ENCODE results near the gene ACAP3. TPM values are rescaled to one million over a fixed set of nuclear protein-coding genes. Genes with fewer than 3 reads are reported as not detected.

ACAP3 gene
- total and polyA plus RNA-seq, 10 donors, result 12.6 to 89.7 (median 41.5) TPM

DNA sequence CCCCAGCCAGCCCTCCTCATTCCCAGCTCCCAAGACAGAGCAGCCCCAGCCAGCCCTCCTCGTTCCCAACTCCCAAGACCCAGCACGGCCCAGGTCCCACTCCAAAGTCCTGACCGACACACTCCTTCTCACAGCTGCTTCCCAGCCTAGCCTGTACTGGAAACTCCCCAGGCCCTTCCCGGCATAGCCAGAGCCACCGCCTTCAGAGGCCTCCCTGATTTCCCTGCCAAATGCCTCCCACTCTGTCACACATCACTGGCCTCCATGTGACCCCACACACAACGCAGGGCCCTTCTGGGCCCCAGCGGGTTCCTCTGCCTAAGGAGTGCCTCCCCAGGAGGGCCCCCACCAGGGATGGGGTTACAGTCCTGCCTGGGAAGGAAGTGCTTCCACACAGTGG, 36.9 kb downstream of the ACAP3 start:
- Histone ChIP-seq H3K4me1 (peaks cover 26 to 77% (median 56%) of the 10 kb centered on the region in 6 donors), H3K9me3 (no peaks in the 10 kb centered on the region), H3K4me3 (peak overlapping the region in 1 of 8 donors; percentile 21), H3K36me3 (peaks cover 0 to 58% (median 24%) of the 10 kb centered on the region in 6 donors), H3K27me3 (replicated peaks in 1 of 7) (no peaks in the 10 kb centered on the region), H3K27ac (peak overlapping the region in 6 of 8 donors; percentile 3 to 46 (median 31))
- TF ChIP-seq POLR2A (IDR thresholded peaks at IDR 0.05) (no peak), POLR2AphosphoS5 (IDR thresholded peaks at IDR 0.05) (peak in 2 of 3 donors; percentile 31)
- 60 to 85% (median 78%) methylated on average over 7 of the region's 7 CpGs for WGBS, 5 donors
- DNase-seq, result peak; percentile 72
- intact Hi-C loops (cut with DNase I; ENCODE audit: low total_unique reads), result no loop called here

DNA sequence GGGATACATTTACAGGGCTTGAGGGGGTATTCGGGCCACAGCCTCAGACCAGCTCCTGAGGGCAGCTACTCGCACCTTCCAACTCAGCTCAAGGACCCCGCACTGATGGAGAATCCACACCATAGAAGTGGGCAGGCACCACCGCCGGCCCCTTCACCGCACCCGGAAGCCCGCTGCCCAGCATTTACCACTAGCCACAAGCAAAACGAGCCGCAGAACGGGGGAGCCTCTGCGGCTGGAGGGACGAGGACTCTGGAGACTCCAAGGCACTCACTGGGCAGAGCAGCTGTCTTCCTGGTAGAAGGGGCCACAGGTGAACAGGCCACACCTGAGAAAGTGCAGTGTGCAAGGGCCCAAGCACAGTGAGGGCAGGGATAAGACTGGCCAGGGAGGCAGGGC, 39.4 kb downstream of the ACAP3 start:
- H3K4me3 ChIP-seq, result no peak overlapping the region
- WGBS, 5 donors, result 90 to 98% (median 96%) methylated on average over 9 to 13 of the region's 13 CpGs
- peaks cover 0 to 84% (median 45%) of the 10 kb centered on the region in 6 donors for H3K36me3 ChIP-seq

DNA sequence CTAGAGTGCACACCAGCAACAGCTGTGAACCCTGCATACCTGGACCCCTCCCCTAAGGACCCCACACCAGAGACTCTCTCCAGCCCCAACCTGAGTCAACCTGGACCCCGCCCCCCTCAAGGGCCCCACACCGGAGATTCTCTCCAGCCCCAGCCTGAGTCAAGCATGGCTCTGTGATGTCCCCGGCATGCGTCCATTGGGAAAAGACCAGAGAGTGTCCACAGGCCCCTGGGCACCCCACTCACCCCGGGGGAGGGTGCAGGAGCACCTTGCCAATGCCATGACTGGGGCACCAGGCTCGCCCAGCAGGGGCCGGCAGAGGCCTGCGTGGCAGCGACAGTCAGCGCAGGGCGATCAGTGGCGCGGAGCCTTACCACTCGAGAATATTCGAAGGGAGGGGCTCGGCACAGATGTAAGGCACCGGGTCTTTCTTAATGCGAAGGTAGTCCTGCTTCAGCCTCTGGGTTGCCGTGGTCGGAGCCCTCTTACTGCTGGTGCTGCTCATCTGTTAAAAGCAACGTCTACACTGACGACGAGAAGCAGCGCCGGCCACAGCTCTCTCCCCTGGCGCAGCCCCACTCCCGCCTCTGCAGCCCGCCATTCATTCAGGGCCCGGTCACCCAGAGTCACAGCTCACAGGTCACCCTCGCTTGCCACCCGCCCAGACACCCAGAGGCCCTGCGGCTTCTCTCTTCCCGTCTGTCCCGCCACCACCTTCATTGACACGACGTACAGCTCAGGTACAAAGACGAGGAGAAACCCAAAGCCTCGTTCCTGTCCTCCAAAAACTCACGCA, 40.0 kb downstream of the ACAP3 start:
- no peak for DNase-seq
- WGBS, 5 donors, result 93 to 97% (median 95%) methylated on average over 34 to 39 of the region's 39 CpGs
- Histone ChIP-seq H3K36me3 (peaks cover 0 to 90% (median 51%) of the 10 kb centered on the region in 6 donors), H3K27ac (no peak overlapping the region), H3K27me3 (replicated peaks in 1 of 7) (no peaks in the 10 kb centered on the region), H3K9me3 (no peaks in the 10 kb centered on the region), H3K4me1 (peaks cover 26 to 78% (median 45%) of the 10 kb centered on the region in 6 donors), H3K4me3 (no peak overlapping the region)
- TF ChIP-seq POLR2AphosphoS5 (IDR thresholded peaks at IDR 0.05) (peak in 2 of 3 donors; percentile 7 to 46), POLR2A (IDR thresholded peaks at IDR 0.05) (no peak)
- intact Hi-C loops (cut with DNase I; ENCODE audit: low total_unique reads), result no loop called here

More for the DNA sequence above, 39.4 kb downstream of the ACAP3 start:
- H3K27me3 ChIP-seq (replicated peaks in 1 of 7), result no peaks in the 10 kb centered on the region
- no peak for TF ChIP-seq POLR2A (IDR thresholded peaks at IDR 0.05)
- peak in 1 of 3 donors; percentile 50 for TF ChIP-seq POLR2AphosphoS5 (IDR thresholded peaks at IDR 0.05)
- TF ChIP-seq, protein P1, sequence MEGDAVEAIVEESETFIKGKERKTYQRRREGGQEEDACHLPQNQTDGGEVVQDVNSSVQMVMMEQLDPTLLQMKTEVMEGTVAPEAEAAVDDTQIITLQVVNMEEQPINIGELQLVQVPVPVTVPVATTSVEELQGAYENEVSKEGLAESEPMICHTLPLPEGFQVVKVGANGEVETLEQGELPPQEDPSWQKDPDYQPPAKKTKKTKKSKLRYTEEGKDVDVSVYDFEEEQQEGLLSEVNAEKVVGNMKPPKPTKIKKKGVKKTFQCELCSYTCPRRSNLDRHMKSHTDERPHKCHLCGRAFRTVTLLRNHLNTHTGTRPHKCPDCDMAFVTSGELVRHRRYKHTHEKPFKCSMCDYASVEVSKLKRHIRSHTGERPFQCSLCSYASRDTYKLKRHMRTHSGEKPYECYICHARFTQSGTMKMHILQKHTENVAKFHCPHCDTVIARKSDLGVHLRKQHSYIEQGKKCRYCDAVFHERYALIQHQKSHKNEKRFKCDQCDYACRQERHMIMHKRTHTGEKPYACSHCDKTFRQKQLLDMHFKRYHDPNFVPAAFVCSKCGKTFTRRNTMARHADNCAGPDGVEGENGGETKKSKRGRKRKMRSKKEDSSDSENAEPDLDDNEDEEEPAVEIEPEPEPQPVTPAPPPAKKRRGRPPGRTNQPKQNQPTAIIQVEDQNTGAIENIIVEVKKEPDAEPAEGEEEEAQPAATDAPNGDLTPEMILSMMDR (IDR thresholded peaks at IDR 0.05 in 8 of 11, conservative IDR thresholded peaks at IDR 0.05 in 3 of 11), result no peak
- intact Hi-C loops (cut with DNase I; ENCODE audit: low total_unique reads), result no loop called here
- DNase-seq, result no peak
- H3K9me3 ChIP-seq, result no peaks in the 10 kb centered on the region
- H3K27ac ChIP-seq, result no peak overlapping the region
- peaks cover 26 to 80% (median 48%) of the 10 kb centered on the region in 6 donors for H3K4me1 ChIP-seq

DNA sequence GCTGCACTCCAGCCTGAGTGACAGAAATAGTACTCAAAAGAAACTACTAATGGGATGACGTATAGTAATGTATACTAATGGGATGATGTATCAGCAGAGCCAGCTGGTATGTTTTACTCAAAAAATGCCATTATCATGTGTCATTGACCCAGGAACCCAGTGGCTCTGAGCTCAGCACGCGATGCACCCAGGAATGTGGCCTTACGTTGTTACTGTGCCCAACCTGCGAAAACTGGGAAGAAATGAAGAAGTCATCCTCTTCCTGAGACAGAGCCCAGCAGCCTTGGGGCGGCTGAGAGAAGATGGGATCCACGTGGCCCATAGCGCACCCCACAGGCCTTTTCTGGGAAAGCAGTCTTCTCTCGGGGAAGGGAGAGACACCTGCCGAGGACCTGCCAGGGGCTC, 42.9 kb downstream of the ACAP3 start:
- WGBS, 5 donors, result 83 to 91% (median 85%) methylated on average over 10 of the region's 10 CpGs
- no peak for DNase-seq
- Histone ChIP-seq H3K4me1 (peaks cover 0 to 78% (median 37%) of the 10 kb centered on the region in 6 donors), H3K4me3 (no peak overlapping the region), H3K9me3 (no peaks in the 10 kb centered on the region), H3K27ac (no peak overlapping the region), H3K36me3 (peaks cover 0 to 95% (median 74%) of the 10 kb centered on the region in 6 donors), H3K27me3 (replicated peaks in 1 of 7) (no peaks in the 10 kb centered on the region)
- intact Hi-C loops (cut with DNase I; ENCODE audit: low total_unique reads), result no loop called here
- TF ChIP-seq POLR2A (IDR thresholded peaks at IDR 0.05) (no peak), POLR2AphosphoS5 (IDR thresholded peaks at IDR 0.05) (no peak)
- TF ChIP-seq, protein P1 (IDR thresholded peaks at IDR 0.05 in 8 of 11, conservative IDR thresholded peaks at IDR 0.05 in 3 of 11), result no peak

DNA sequence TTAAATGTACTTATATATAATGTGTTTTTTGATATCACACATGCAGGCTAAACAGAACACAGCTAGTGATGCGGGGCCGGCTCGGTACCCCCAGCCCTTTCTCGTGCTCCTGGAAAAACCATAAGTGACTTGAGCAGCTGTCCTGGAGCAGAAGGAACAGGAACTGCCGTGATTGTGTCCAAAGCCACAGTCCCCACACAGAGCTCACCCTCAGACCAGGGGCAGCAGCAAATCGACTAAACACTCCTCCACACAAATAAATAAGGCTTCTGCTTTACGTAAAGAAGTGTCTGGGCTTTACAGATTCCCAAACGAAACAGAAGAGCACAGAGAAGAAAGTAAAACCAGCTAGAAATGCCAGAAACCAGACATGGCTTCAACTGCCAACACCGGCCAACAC, 43.7 kb downstream of the ACAP3 start:
- Histone ChIP-seq H3K4me1 (peaks cover 0 to 78% (median 37%) of the 10 kb centered on the region in 6 donors), H3K4me3 (no peak overlapping the region), H3K27ac (no peak overlapping the region), H3K9me3 (no peaks in the 10 kb centered on the region), H3K27me3 (replicated peaks in 1 of 7) (no peaks in the 10 kb centered on the region), H3K36me3 (peaks cover 0 to 99% (median 80%) of the 10 kb centered on the region in 6 donors)
- WGBS, 5 donors, result 83 to 93% (median 89%) methylated on average over 9 of the region's 9 CpGs
- DNase-seq, result no peak
- intact Hi-C loops (cut with DNase I; ENCODE audit: low total_unique reads), result no loop called here
- TF ChIP-seq, protein P1 (IDR thresholded peaks at IDR 0.05 in 8 of 11, conservative IDR thresholded peaks at IDR 0.05 in 3 of 11), result no peak
- TF ChIP-seq POLR2A (IDR thresholded peaks at IDR 0.05) (no peak), POLR2AphosphoS5 (IDR thresholded peaks at IDR 0.05) (no peak)
